GM18519 (cell line): Measurements from ENCODE around the gene C18orf32.
"Not testable (repeated sequence)": the region's sequence is repeated elsewhere in the genome, so short reads cannot be mapped to it uniquely, and the experiment has no call there.

Experiments
- ATAC-seq: cut with Tn5 transposase; IDR thresholded peaks from one replicate; pipeline ENCODE4 v1.9.1; 2021; ENCODE audit warnings: mild to moderate bottlenecking, moderate library complexity; ENCODE audit not compliant: unreplicated experiment, low FRiP score

Gene C18orf32

GRCh38 chr18:49472459-49472858 is 14.6 kb downstream of the C18orf32 start:
- ATAC-seq, result no peak

- no peak for ATAC-seq
Measured at GRCh38 chr18:49471532-49471931, 15.5 kb downstream of the C18orf32 start.

GRCh38 chr18:49467599-49467998 is 19.4 kb downstream of the C18orf32 start:
- no peak for ATAC-seq

- no peak for ATAC-seq
Measured at GRCh38 chr18:49467019-49467563, 19.9 kb downstream of the C18orf32 start.

GRCh38 chr18:49464718-49465598 is 22.1 kb downstream of the C18orf32 start:
- no peak for ATAC-seq

GRCh38 chr18:49461602-49461977 is 25.4 kb downstream of the C18orf32 start:
- ATAC-seq, result no peak

GRCh38 chr18:49460976-49461601 is 25.9 kb downstream of the C18orf32 start:
- no peak for ATAC-seq

- no peak for ATAC-seq
Measured at GRCh38 chr18:49459404-49460171, 27.4 kb downstream of the C18orf32 start.

- no peak for ATAC-seq
Measured at GRCh38 chr18:49457616-49458015, 29.4 kb downstream of the C18orf32 start.

- no peak for ATAC-seq
Measured at GRCh38 chr18:49456794-49457193, 30.2 kb downstream of the C18orf32 start.

- ATAC-seq, result not testable (repeated sequence)
Measured at GRCh38 chr18:49452534-49452933, 34.5 kb downstream of the C18orf32 start.

- no peak for ATAC-seq
Measured at GRCh38 chr18:49447810-49448745, 39.0 kb downstream of the C18orf32 start.

- ATAC-seq, result no peak
Measured at GRCh38 chr18:49446481-49446880, 40.6 kb downstream of the C18orf32 start.

GRCh38 chr18:49444581-49444980 is 42.5 kb downstream of the C18orf32 start:
- no peak for ATAC-seq

- no peak for ATAC-seq
Measured at GRCh38 chr18:49443837-49444236, 43.2 kb downstream of the C18orf32 start.

- ATAC-seq, result no peak
Measured at GRCh38 chr18:49441338-49441938, 45.6 kb downstream of the C18orf32 start.

GRCh38 chr18:49435170-49435569 is 51.9 kb downstream of the C18orf32 start:
- no peak for ATAC-seq

- no peak for ATAC-seq
Measured at GRCh38 chr18:49432602-49433001, 54.4 kb downstream of the C18orf32 start.

GRCh38 chr18:49431165-49431962 is 55.7 kb downstream of the C18orf32 start:
- ATAC-seq, result no peak
